Tibial artery (tissue), 4 donors: ENCODE data around the gene CYP27C1.

ENCODE experiments used
- DNase-seq, 2 donors: peaks; one replicate each; pipeline ENCODE4 v3.0.0-alpha.2; 2019
- H3K27ac ChIP-seq, 2 donors: fragments of 200-600 bp; sonication (generic) in 1 of 2; 1 replicate in 1 of 2; 2 replicates in 1 of 2; pipeline ENCODE4 v1.5.1; 2018 to 2019; ENCODE audit warnings: mild to moderate bottlenecking in 1 of 2
- H3K27me3 ChIP-seq, 2 donors: fragments of 200-600 bp; sonication (generic) in 1 of 2; one replicate each; pipeline versions ENCODE4 v1.5.1 to v1.6.0; 2016 to 2019
- H3K36me3 ChIP-seq, 3 donors: fragments of 200-600 bp; sonication (generic) in 2 of 3; one replicate each; pipeline ENCODE4 v1.5.1; 2016 to 2019; ENCODE audit warnings: mild to moderate bottlenecking in 2 of 3
- H3K4me1 ChIP-seq, 4 donors: fragments of 200-600 bp; sonication (generic) in 2 of 4; 1 replicate in 3 of 4; 2 replicates in 1 of 4; pipeline ENCODE4 v1.5.1; 2016 to 2019
- H3K4me3 ChIP-seq, 2 donors: fragments of 200-600 bp; sonication (generic) in 1 of 2; 1 replicate in 1 of 2; 2 replicates in 1 of 2; pipeline ENCODE4 v1.5.1; 2018 to 2019; ENCODE audit warnings: mild to moderate bottlenecking in 2 of 2
- H3K9me3 ChIP-seq, 3 donors: fragments of 200-600 bp; sonication (generic) in 1 of 3; one replicate each; pipeline ENCODE4 v1.5.1; 2016 to 2019
- intact Hi-C: fragments of 100-400 bp; cut with DNase I; formaldehyde crosslinking; loops from one replicate; pipeline ENCODE4 v1.15.0; 2023; ENCODE audit warnings: low total_unique reads
- TF ChIP-seq, protein P1 (sequence below), 2 experiments: fragments of 200-600 bp in 1 of 2; fragments of 450-650 bp in 1 of 2; IDR thresholded peaks; one replicate each; pipeline ENCODE4 v1.5.1; 2017 to 2019; ENCODE audit warnings: antibody characterized with exemption in 2 of 2, mild to moderate bottlenecking in 1 of 2, moderate library complexity in 1 of 2

Gene CYP27C1

DNA sequence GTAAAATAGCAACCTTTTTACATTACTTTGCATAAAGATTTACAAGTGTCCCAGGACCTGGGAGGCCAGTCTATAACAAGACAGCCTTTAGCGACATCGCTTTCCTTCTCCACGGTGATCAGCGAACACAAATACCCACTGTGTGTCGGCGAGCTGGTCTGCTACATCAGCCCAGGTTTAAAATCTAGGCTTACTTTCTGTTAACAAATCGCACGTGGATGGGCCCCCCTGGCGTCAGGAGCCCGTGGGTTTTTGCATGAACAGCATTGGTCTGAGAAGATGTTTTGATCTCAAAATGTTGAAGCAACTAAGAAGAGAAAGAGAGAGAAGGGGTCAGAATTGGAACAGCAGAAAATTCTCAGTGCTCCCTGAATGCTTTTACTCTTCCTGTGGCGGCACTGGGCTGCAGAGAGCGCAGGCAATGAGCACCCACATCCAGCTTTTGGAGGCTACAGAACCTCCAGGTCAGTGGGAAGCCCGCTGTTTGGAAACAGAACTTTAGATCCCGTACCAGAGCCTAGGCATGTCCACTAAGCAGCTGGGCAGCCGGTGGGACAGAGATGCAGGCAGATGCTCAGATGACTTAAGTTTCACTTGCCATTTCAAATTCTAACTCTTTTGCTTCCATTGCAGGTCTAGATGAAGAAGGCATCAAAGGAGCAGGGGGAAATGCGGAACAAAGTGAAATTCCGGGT is 32.9 kb downstream of the CYP27C1 start:
- TF ChIP-seq, protein P1, sequence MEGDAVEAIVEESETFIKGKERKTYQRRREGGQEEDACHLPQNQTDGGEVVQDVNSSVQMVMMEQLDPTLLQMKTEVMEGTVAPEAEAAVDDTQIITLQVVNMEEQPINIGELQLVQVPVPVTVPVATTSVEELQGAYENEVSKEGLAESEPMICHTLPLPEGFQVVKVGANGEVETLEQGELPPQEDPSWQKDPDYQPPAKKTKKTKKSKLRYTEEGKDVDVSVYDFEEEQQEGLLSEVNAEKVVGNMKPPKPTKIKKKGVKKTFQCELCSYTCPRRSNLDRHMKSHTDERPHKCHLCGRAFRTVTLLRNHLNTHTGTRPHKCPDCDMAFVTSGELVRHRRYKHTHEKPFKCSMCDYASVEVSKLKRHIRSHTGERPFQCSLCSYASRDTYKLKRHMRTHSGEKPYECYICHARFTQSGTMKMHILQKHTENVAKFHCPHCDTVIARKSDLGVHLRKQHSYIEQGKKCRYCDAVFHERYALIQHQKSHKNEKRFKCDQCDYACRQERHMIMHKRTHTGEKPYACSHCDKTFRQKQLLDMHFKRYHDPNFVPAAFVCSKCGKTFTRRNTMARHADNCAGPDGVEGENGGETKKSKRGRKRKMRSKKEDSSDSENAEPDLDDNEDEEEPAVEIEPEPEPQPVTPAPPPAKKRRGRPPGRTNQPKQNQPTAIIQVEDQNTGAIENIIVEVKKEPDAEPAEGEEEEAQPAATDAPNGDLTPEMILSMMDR (IDR thresholded peaks at IDR 0.05) = no peak
- intact Hi-C loops = no loop called here
- H3K27me3 ChIP-seq = no peaks in the 10 kb centered on the region
- no peaks in the 10 kb centered on the region for H3K36me3 ChIP-seq
- no peak overlapping the region for H3K27ac ChIP-seq
- H3K4me3 ChIP-seq = no peak overlapping the region
- no peaks in the 10 kb centered on the region for H3K9me3 ChIP-seq
- DNase-seq = no peak
- no peaks in the 10 kb centered on the region for H3K4me1 ChIP-seq

DNA sequence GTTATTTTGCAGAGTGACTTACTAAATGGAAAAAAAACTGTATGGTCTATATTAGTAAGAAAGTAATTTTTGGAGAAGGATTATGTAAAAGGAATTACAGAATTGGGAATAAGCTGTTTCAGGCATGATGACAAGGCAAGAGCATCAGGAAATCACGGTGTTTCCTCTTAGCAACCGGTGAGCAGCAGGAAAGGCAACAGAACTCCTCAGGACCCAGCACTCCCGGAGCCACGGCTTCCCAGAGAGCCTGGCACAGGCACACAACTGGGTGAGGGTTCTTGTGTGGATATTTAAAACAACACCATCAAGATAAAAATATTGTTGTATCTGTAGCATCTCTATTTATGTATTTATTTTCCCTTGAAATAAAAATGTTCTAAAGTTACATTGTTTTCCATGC is 34.4 kb downstream of the CYP27C1 start:
- Histone ChIP-seq H3K4me3 (no peak overlapping the region), H3K36me3 (no peaks in the 10 kb centered on the region), H3K4me1 (no peaks in the 10 kb centered on the region), H3K9me3 (no peaks in the 10 kb centered on the region), H3K27ac (no peak overlapping the region), H3K27me3 (no peaks in the 10 kb centered on the region)
- intact Hi-C loops = no loop called here
- TF ChIP-seq, protein P1 (IDR thresholded peaks at IDR 0.05) = no peak
- no peak for DNase-seq

DNA sequence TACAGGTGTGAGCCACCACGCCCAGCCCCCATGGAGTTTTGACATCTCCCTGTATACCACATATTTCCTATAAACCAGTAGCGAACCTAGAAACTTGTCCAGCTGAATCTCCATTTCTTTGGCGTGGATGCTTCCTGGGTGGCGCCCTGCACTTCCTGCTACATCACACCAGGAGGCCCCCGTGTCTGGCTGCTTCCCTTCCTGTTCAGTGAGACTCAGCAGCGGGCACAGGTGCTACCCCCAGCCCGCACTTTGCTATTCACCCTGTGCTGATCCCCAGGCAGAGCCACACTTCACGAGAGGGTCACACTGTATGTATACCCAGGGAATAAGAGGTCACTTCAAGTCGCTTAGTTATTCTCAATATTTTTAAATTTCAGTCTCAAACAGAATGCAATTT is 35.0 kb downstream of the CYP27C1 start:
- H3K4me3 ChIP-seq = no peak overlapping the region
- peak in 1 of 2 donors; percentile 59 for DNase-seq
- intact Hi-C loops = no loop called here
- H3K36me3 ChIP-seq = no peaks in the 10 kb centered on the region
- no peaks in the 10 kb centered on the region for H3K27me3 ChIP-seq
- no peak overlapping the region for H3K27ac ChIP-seq
- H3K4me1 ChIP-seq = no peaks in the 10 kb centered on the region
- TF ChIP-seq, protein P1 (IDR thresholded peaks at IDR 0.05) = no peak
- H3K9me3 ChIP-seq = no peaks in the 10 kb centered on the region

DNA sequence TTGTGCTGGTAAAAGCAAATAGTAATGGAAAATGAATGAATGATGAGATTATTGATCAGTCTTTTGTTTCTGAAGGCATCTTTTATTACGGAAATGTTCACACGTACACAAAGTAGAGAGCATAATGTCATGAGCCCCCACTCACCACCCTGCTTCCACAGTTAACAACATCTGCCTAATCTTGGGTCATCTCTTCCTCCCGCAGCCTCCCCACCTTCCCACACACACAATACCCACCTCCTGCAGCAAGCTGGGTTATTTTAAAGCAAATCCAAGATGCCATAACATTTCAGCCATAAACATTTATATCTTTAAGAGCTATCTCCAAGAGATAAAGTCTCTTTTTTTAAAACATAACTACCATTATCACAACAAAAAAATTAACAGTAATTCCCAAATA is 36.3 kb downstream of the CYP27C1 start:
- intact Hi-C loops = no loop called here
- H3K27ac ChIP-seq = no peak overlapping the region
- no peak overlapping the region for H3K4me3 ChIP-seq
- H3K9me3 ChIP-seq = no peaks in the 10 kb centered on the region
- no peaks in the 10 kb centered on the region for H3K27me3 ChIP-seq
- H3K36me3 ChIP-seq = no peaks in the 10 kb centered on the region
- TF ChIP-seq, protein P1 (IDR thresholded peaks at IDR 0.05) = no peak
- DNase-seq = no peak
- no peaks in the 10 kb centered on the region for H3K4me1 ChIP-seq

DNA sequence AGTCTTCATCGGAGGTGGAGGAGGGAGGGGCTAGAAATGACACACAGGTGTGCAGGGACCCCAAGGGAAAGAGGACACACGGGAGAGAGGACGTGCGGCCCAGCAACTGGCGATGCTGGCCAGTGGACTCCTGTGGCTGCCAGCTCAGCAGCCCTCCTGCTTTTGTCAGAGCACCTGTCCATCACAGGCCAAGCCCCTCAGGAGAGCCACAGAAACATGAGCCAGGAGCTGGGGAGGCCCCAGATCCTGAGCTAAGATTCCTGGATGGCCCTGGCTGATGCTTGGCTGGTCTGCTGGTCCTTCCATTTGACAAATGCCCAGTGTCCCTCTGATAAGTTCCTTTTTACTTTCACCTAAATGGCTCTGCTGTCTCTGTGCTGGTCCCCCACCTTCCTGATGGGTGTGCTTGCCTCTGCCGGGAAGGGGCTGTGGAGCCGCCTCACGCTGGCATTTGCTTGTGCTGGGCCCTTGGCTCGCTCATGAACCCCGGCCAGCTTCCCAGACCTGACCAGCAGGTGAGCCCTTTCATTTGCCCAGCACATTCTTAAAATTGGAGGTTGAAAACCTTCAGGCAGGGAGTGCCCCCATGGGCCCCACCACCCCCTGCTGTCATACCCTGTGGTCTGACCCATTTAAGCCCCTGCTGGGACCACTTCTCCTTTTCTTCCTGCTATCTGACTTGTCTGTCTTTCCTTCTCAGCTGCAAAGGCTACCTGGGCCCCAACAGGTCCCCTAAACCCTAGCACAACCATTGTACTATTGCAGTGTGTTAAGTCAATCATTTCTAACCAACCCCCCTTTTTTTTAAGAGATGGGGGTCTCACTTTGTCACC is 37.3 kb downstream of the CYP27C1 start:
- Histone ChIP-seq H3K4me1 (no peaks in the 10 kb centered on the region), H3K36me3 (no peaks in the 10 kb centered on the region), H3K4me3 (no peak overlapping the region), H3K27me3 (no peaks in the 10 kb centered on the region), H3K27ac (no peak overlapping the region), H3K9me3 (no peaks in the 10 kb centered on the region)
- intact Hi-C loops = no loop called here
- peak in 1 of 2 donors; percentile 52 for DNase-seq
- TF ChIP-seq, protein P1 (IDR thresholded peaks at IDR 0.05) = no peak
